ENCODE data around the gene CAPN1.

GRCh38 chr11:65148657-65149056 is 33.1 kb upstream of the CAPN1 start:
- TF ChIP-seq CTCF (conservative IDR thresholded peaks at IDR 0.05 in 1 of 2, IDR thresholded peaks at IDR 0.05 in 1 of 2; ENCODE audit: extremely low read depth in 1 of 2, insufficient read depth in 1 of 2, low read depth in 1 of 2, low read length in 2 of 2) (no peak), EZH2 (IDR thresholded peaks at IDR 0.05; ENCODE audit: borderline replicate concordance, low read length) (no peak)

Measured in mammary epithelial cell (primary cell).